ENCODE data around the gene TSPY8. TPM values are rescaled to one million over a fixed set of nuclear protein-coding genes. Genes with fewer than 3 reads are reported as not detected.
"Not testable (repeated sequence)": the region's sequence is repeated elsewhere in the genome, so short reads cannot be mapped to it uniquely, and the experiment has no call there.

TSPY8 gene, protein sequence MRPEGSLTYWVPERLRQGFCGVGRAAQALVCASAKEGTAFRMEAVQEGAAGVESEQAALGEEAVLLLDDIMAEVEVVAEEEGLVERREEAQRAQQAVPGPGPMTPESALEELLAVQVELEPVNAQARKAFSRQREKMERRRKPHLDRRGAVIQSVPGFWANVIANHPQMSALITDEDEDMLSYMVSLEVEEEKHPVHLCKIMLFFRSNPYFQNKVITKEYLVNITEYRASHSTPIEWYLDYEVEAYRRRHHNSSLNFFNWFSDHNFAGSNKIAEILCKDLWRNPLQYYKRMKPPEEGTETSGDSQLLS
- polyA plus RNA-seq (2011; rRNA removed) (not detected in 2 replicates), polyA minus RNA-seq (2011; rRNA and poly(A)+ RNA removed) (not detected in 2 replicates)

DNA sequence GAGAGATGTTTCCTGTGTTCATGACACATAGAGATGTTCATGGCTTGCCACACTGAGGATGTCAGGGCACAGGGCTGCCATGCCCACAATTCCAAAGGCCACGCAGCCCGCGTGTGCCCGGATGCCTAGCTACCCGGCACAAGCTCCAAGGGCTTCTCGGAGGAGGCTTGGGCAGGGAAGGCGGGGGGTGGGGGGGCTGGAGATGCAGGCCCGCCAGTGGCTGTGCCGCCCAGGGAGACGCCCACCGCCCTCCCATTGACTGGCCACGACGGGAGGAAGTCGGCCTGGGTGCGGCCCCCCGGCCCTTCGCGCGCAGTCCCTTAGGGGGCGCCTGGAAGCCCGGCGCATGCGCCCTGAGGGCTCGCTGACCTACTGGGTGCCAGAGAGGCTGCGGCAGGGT lies at the start of gene TSPY8:
Gene TSPY8 (plus strand): TSS at position 301 of the 400 bp plus-strand sequence. CDS start 46 bp downstream, at position 347.
- POLR2A ChIA-PET; CTCF ChIA-PET; H3K4me3 ChIP-seq (ENCODE audit: low read depth, low read length); H3K27ac ChIP-seq (ENCODE audit: low read depth, low read length); DNase-seq (ENCODE audit: low read depth, low spot score); H3K9me3 ChIP-seq (ENCODE audit: control insufficient read depth, insufficient read depth, low read length); H3K27me3 ChIP-seq (ENCODE audit: control insufficient read depth, insufficient read depth, low read length): not testable (repeated sequence)

DNA sequence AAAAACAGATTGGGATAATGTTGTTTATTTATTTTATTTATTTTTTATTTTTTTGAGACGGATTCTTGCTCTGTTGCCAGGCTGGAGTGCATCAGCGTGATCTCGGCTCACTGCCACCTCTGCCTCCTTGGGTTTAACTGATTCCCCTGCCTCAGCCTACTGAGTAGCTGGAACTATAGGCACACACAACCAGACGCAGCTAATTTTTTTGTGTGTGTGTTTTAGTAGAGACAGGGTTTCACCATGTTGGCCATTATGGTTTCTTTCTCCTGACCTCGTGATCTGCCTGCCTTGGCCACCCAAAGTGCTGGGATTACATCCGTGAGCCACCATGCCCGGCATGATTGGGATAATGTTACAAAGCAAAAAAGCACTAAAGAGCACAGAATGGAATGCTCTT lies 36.6 kb upstream of the TSPY8 start:
- no peak for DNase-seq (ENCODE audit: low read depth, low spot score)
- H3K9me3 ChIP-seq (ENCODE audit: control insufficient read depth, insufficient read depth, low read length) = peaks cover 13% of the 10 kb centered on the region
- no peak overlapping the region for H3K4me3 ChIP-seq (ENCODE audit: low read depth, low read length)
- TF ChIP-seq, protein P1, sequence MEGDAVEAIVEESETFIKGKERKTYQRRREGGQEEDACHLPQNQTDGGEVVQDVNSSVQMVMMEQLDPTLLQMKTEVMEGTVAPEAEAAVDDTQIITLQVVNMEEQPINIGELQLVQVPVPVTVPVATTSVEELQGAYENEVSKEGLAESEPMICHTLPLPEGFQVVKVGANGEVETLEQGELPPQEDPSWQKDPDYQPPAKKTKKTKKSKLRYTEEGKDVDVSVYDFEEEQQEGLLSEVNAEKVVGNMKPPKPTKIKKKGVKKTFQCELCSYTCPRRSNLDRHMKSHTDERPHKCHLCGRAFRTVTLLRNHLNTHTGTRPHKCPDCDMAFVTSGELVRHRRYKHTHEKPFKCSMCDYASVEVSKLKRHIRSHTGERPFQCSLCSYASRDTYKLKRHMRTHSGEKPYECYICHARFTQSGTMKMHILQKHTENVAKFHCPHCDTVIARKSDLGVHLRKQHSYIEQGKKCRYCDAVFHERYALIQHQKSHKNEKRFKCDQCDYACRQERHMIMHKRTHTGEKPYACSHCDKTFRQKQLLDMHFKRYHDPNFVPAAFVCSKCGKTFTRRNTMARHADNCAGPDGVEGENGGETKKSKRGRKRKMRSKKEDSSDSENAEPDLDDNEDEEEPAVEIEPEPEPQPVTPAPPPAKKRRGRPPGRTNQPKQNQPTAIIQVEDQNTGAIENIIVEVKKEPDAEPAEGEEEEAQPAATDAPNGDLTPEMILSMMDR (IDR thresholded peaks at IDR 0.05; ENCODE audit: low read depth, low read length) = no peak
- no peaks in the 10 kb centered on the region for H3K27me3 ChIP-seq (ENCODE audit: control insufficient read depth, insufficient read depth, low read length)
- CTCF ChIA-PET = no interaction called here
- POLR2A ChIA-PET = no interaction called here
- H3K27ac ChIP-seq (ENCODE audit: low read depth, low read length) = no peak overlapping the region

DNA sequence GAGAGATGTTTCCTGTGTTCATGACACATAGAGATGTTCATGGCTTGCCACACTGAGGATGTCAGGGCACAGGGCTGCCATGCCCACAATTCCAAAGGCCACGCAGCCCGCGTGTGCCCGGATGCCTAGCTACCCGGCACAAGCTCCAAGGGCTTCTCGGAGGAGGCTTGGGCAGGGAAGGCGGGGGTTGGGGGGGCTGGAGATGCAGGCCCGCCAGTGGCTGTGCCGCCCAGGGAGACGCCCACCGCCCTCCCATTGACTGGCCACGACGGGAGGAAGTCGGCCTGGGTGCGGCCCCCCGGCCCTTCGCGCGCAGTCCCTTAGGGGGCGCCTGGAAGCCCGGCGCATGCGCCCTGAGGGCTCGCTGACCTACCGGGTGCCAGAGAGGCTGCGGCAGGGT lies 20.4 kb upstream of the TSPY8 start, which contains the start of gene TSPY4:
Gene TSPY4 (plus strand): TSS at position 301 of the 400 bp plus-strand sequence. CDS start 46 bp downstream, at position 347.
- H3K9me3 ChIP-seq (ENCODE audit: control insufficient read depth, insufficient read depth, low read length); POLR2A ChIA-PET; DNase-seq (ENCODE audit: low read depth, low spot score); H3K4me3 ChIP-seq (ENCODE audit: low read depth, low read length); H3K27me3 ChIP-seq (ENCODE audit: control insufficient read depth, insufficient read depth, low read length); H3K27ac ChIP-seq (ENCODE audit: low read depth, low read length); CTCF ChIA-PET: not testable (repeated sequence)

DNA sequence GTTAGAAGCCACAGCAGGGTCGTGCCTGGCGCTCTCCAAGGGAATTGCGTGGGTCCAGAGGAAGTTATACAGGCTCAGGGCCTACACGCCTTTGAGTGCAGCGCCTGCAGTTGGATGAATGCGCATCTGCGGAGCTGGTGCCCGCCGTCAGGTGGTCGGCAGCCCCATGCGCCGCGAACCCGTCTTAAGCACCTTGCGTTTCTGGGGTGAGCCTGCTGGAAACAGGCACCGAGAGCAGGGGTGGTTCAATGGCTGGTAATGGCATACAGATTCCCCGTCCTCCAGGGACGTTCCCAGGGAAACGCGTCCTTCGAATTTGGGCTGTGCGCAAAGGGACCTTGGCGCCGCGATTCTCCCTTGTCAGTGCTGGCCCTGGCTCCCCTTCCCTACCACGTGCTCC lies 38.9 kb downstream of the TSPY8 start:
- H3K27ac ChIP-seq (ENCODE audit: low read depth, low read length); H3K9me3 ChIP-seq (ENCODE audit: control insufficient read depth, insufficient read depth, low read length); DNase-seq (ENCODE audit: low read depth, low spot score); H3K27me3 ChIP-seq (ENCODE audit: control insufficient read depth, insufficient read depth, low read length); H3K4me3 ChIP-seq (ENCODE audit: low read depth, low read length); CTCF ChIA-PET; POLR2A ChIA-PET: not testable (repeated sequence)

DNA sequence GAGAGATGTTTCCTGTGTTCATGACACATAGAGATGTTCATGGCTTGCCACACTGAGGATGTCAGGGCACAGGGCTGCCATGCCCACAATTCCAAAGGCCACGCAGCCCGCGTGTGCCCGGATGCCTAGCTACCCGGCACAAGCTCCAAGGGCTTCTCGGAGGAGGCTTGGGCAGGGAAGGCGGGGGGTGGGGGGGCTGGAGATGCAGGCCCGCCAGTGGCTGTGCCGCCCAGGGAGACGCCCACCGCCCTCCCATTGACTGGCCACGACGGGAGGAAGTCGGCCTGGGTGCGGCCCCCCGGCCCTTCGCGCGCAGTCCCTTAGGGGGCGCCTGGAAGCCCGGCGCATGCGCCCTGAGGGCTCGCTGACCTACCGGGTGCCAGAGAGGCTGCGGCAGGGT lies 40.5 kb downstream of the TSPY8 start, which contains the start of gene TSPY3:
Gene TSPY3 (plus strand): TSS at position 301 of the 400 bp plus-strand sequence. CDS start 46 bp downstream, at position 347.
- H3K27ac ChIP-seq (ENCODE audit: low read depth, low read length); CTCF ChIA-PET; DNase-seq (ENCODE audit: low read depth, low spot score); H3K9me3 ChIP-seq (ENCODE audit: control insufficient read depth, insufficient read depth, low read length); H3K27me3 ChIP-seq (ENCODE audit: control insufficient read depth, insufficient read depth, low read length); POLR2A ChIA-PET; H3K4me3 ChIP-seq (ENCODE audit: low read depth, low read length): not testable (repeated sequence)

Small RNA genes within 50 kb of the gene (small RNA-seq; reads per million reads assigned to genes)
- gene AC006158.1 (ENCODE audit: insufficient read length, low read depth) = not detected

Other genes with a start within 250 kb of the TSPY8 start
- gene TSPY4, start 20.3 kb upstream of the TSPY8 start, polyA plus RNA-seq (2011; rRNA removed) = not detected in 2 replicates
- gene TSPY3, start 40.6 kb downstream of the TSPY8 start, polyA plus RNA-seq (2011; rRNA removed) = not detected in 2 replicates
- not detected in 2 replicates for gene TSPY1, start 109.2 kb downstream of the TSPY8 start, polyA plus RNA-seq (2011; rRNA removed)
- gene TSPY9, start 129.5 kb downstream of the TSPY8 start, polyA plus RNA-seq (2011; rRNA removed) = not detected in 2 replicates
- gene TSPY10, start 170.1 kb downstream of the TSPY8 start, polyA plus RNA-seq (2011; rRNA removed) = not detected in 2 replicates